A549 (cell line): ENCODE results near the gene VIPR2.

Experiments
- EP300 ChIP-seq, 2 experiments: fragments of >200 bp; sonication (Bioruptor Twin); formaldehyde crosslinking; IDR thresholded peaks; 2 replicates in 1 of 2; 3 replicates in 1 of 2; pipeline ENCODE4 v1.6.1; 2016 to 2017
- MYC ChIP-seq: IDR thresholded peaks from 2 replicates; pipeline ENCODE4 v1.6.1; 2012; ENCODE audit warnings: mild to moderate bottlenecking, inconsistent platforms, low read length, improper control_type of control experiment, borderline replicate concordance
- RFX5 ChIP-seq: fragments of 450-650 bp; IDR thresholded peaks from 2 replicates; pipeline ENCODE4 v1.7.1; 2014; ENCODE audit warnings: antibody characterized with exemption, mild to moderate bottlenecking, moderate library complexity
- TF ChIP-seq, protein P1 (sequence below): fragments of >200 bp; sonication (Bioruptor Twin); formaldehyde crosslinking; IDR thresholded peaks from 3 replicates; pipeline ENCODE4 v1.5.1; 2016
- TF ChIP-seq, protein P2 (sequence below): fragments of 450-650 bp; IDR thresholded peaks from 2 replicates; pipeline ENCODE4 v1.6.1; 2014; ENCODE audit warnings: antibody characterized with exemption

DNA sequence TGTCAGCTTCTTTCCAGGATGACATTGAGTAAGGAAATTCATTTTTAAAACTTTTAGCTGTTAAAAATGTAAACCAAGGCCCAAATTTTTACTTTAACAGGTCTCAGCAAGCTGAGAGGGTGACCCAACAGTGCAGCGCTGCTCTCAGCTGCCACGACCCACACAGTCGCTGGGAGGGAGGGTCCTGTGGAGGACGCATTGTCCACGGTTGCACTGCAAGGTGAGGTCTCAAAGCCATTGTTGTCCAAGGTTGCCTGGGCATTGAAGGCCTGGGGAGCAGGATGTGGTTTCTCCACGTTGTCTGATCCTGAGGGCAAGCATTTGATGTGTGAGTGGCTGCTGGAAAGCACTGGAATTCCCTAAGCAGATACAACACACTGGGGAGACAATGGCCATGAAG lies 15.1 kb upstream of the VIPR2 start:
- TF ChIP-seq MYC (no peak), EP300 (IDR thresholded peaks at IDR 0.05) (no peak), RFX5 (no peak)
- TF ChIP-seq, protein P1, sequence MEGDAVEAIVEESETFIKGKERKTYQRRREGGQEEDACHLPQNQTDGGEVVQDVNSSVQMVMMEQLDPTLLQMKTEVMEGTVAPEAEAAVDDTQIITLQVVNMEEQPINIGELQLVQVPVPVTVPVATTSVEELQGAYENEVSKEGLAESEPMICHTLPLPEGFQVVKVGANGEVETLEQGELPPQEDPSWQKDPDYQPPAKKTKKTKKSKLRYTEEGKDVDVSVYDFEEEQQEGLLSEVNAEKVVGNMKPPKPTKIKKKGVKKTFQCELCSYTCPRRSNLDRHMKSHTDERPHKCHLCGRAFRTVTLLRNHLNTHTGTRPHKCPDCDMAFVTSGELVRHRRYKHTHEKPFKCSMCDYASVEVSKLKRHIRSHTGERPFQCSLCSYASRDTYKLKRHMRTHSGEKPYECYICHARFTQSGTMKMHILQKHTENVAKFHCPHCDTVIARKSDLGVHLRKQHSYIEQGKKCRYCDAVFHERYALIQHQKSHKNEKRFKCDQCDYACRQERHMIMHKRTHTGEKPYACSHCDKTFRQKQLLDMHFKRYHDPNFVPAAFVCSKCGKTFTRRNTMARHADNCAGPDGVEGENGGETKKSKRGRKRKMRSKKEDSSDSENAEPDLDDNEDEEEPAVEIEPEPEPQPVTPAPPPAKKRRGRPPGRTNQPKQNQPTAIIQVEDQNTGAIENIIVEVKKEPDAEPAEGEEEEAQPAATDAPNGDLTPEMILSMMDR, result no peak
- TF ChIP-seq, protein P2, sequence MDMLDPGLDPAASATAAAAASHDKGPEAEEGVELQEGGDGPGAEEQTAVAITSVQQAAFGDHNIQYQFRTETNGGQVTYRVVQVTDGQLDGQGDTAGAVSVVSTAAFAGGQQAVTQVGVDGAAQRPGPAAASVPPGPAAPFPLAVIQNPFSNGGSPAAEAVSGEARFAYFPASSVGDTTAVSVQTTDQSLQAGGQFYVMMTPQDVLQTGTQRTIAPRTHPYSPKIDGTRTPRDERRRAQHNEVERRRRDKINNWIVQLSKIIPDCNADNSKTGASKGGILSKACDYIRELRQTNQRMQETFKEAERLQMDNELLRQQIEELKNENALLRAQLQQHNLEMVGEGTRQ, result no peak
